Peyer's patch (tissue), 4 donors: Measurements from ENCODE around the gene SLC17A5. TPM values are rescaled to one million over a fixed set of nuclear protein-coding genes. Genes with fewer than 3 reads are reported as not detected.
"Not testable (repeated sequence)": the region's sequence is repeated elsewhere in the genome, so short reads cannot be mapped to it uniquely, and the experiment has no call there.

Experiments used
- DNase-seq, 3 donors: peaks; one replicate each; pipeline ENCODE4 v3.0.0-alpha.2; 2017 to 2019
- H3K27ac ChIP-seq, 4 donors: fragments of 200-600 bp; sonication (generic); one replicate each; pipeline ENCODE4 v1.5.1; 2016 to 2019
- H3K27me3 ChIP-seq, 2 donors: fragments of 200-600 bp; sonication (generic); one replicate each; pipeline ENCODE4 v1.5.1; 2019
- H3K36me3 ChIP-seq, 3 donors: fragments of 200-600 bp; sonication (generic); one replicate each; pipeline ENCODE4 v1.5.1; 2016 to 2019
- H3K4me1 ChIP-seq, 4 donors: fragments of 200-600 bp; sonication (generic); one replicate each; pipeline ENCODE4 v1.5.1; 2016 to 2019
- H3K4me3 ChIP-seq, 4 donors: fragments of 200-600 bp; sonication (generic); 1 replicate in 3 of 4; 2 replicates in 1 of 4; pipeline ENCODE4 v1.5.1; 2016 to 2019; ENCODE audit warnings: mild to moderate bottlenecking in 1 of 4
- H3K9me3 ChIP-seq, 4 donors: fragments of 200-600 bp; sonication (generic); one replicate each; pipeline ENCODE4 v1.5.1; 2016 to 2019; ENCODE audit warnings: mild to moderate bottlenecking in 1 of 4
- CTCF ChIP-seq, 6 experiments: fragments of 450-650 bp in 4 of 6; fragments of 200-600 bp in 2 of 6; sonication (generic) in 1 of 6; IDR thresholded peaks; one replicate each; pipeline ENCODE4 v1.5.1; 2017 to 2019; ENCODE audit warnings: antibody characterized with exemption in 6 of 6, mild to moderate bottlenecking in 3 of 6, moderate library complexity in 1 of 6
- POLR2A ChIP-seq, 2 donors: fragments of 450-650 bp; IDR thresholded peaks; one replicate each; pipeline ENCODE4 v1.5.1; 2017; ENCODE audit warnings: antibody characterized with exemption in 2 of 2, mild to moderate bottlenecking in 2 of 2, moderate library complexity in 2 of 2
- total RNA-seq, 4 donors: library from RNA; depleted of rRNA; stranded (reverse); fragments of >200 nt; gene quantifications; one replicate each; pipeline ENCODE4 v1.1.0, GENCODE V29; 2016

SLC17A5 gene
- total RNA-seq, 4 donors from 2014 or later = 6.6 to 49.7 (median 26.3) TPM

GRCh38 chr6:73630401-73630800 is 23.4 kb downstream of the SLC17A5 start:
- Histone ChIP-seq H3K36me3 (peaks cover 0 to 62% (median 0%) of the 10 kb centered on the region in 3 donors), H3K4me3 (no peak overlapping the region), H3K27me3 (no peaks in the 10 kb centered on the region), H3K27ac (no peak overlapping the region), H3K9me3 (no peaks in the 10 kb centered on the region), H3K4me1 (no peaks in the 10 kb centered on the region)
- TF ChIP-seq CTCF (IDR thresholded peaks at IDR 0.05) (no peak), POLR2A (IDR thresholded peaks at IDR 0.05) (no peak)
- no peak for DNase-seq

GRCh38 chr6:73624896-73625295 is 28.9 kb downstream of the SLC17A5 start:
- Histone ChIP-seq H3K4me1 (no peaks in the 10 kb centered on the region), H3K27me3 (no peaks in the 10 kb centered on the region), H3K4me3 (no peak overlapping the region), H3K27ac (no peak overlapping the region), H3K36me3 (peaks cover 0 to 27% (median 0%) of the 10 kb centered on the region in 3 donors), H3K9me3 (no peaks in the 10 kb centered on the region)
- DNase-seq = no peak
- no peak for TF ChIP-seq CTCF (IDR thresholded peaks at IDR 0.05)

GRCh38 chr6:73623480-73623879 is 30.3 kb downstream of the SLC17A5 start:
- DNase-seq, H3K4me1 ChIP-seq, H3K27ac ChIP-seq, H3K4me3 ChIP-seq, H3K9me3 ChIP-seq, H3K27me3 ChIP-seq: not testable (repeated sequence)
- peaks cover 0 to 36% (median 0%) of the 10 kb centered on the region in 3 donors for H3K36me3 ChIP-seq

- not testable (repeated sequence) for H3K27me3 ChIP-seq, H3K4me1 ChIP-seq, H3K4me3 ChIP-seq, H3K9me3 ChIP-seq, H3K27ac ChIP-seq, DNase-seq
- peaks cover 0 to 42% (median 0%) of the 10 kb centered on the region in 3 donors for H3K36me3 ChIP-seq
Observed at GRCh38 chr6:73618082-73618481, 35.7 kb downstream of the SLC17A5 start.

GRCh38 chr6:73614802-73615201 is 39.0 kb downstream of the SLC17A5 start:
- DNase-seq = no peak
- H3K36me3 ChIP-seq = peaks cover 0 to 50% (median 0%) of the 10 kb centered on the region in 3 donors
- H3K27me3 ChIP-seq = no peaks in the 10 kb centered on the region
- no peak overlapping the region for H3K4me3 ChIP-seq
- no peak overlapping the region for H3K27ac ChIP-seq
- H3K9me3 ChIP-seq = no peaks in the 10 kb centered on the region
- no peaks in the 10 kb centered on the region for H3K4me1 ChIP-seq
- TF ChIP-seq CTCF (IDR thresholded peaks at IDR 0.05) (no peak), POLR2A (IDR thresholded peaks at IDR 0.05) (no peak)

GRCh38 chr6:73613806-73614536 is 39.8 kb downstream of the SLC17A5 start:
- no peak overlapping the region for H3K27ac ChIP-seq
- DNase-seq = no peak
- H3K36me3 ChIP-seq = peaks cover 0 to 53% (median 0%) of the 10 kb centered on the region in 3 donors
- H3K9me3 ChIP-seq = no peaks in the 10 kb centered on the region
- no peaks in the 10 kb centered on the region for H3K4me1 ChIP-seq
- no peaks in the 10 kb centered on the region for H3K27me3 ChIP-seq
- no peak overlapping the region for H3K4me3 ChIP-seq
- TF ChIP-seq CTCF (IDR thresholded peaks at IDR 0.05) = no peak

GRCh38 chr6:73612611-73613010 is 41.2 kb downstream of the SLC17A5 start:
- H3K27ac ChIP-seq = no peak overlapping the region
- H3K27me3 ChIP-seq = no peaks in the 10 kb centered on the region
- H3K4me3 ChIP-seq = no peak overlapping the region
- no peaks in the 10 kb centered on the region for H3K4me1 ChIP-seq
- no peak for DNase-seq
- H3K9me3 ChIP-seq = no peaks in the 10 kb centered on the region
- peaks cover 0 to 58% (median 0%) of the 10 kb centered on the region in 3 donors for H3K36me3 ChIP-seq
- TF ChIP-seq POLR2A (IDR thresholded peaks at IDR 0.05) (no peak), CTCF (IDR thresholded peaks at IDR 0.05) (no peak)
